Activated T-cell treated with anti-CD3 and anti-CD28 coated beads for 24 hours (primary cell): ENCODE measurements around the gene CTNNA1.

Experiments
- DNase-seq: peaks from one replicate; pipeline ENCODE4 v3.0.0-alpha.2; 2020; ENCODE audit warnings: low read depth

Gene CTNNA1

DNA sequence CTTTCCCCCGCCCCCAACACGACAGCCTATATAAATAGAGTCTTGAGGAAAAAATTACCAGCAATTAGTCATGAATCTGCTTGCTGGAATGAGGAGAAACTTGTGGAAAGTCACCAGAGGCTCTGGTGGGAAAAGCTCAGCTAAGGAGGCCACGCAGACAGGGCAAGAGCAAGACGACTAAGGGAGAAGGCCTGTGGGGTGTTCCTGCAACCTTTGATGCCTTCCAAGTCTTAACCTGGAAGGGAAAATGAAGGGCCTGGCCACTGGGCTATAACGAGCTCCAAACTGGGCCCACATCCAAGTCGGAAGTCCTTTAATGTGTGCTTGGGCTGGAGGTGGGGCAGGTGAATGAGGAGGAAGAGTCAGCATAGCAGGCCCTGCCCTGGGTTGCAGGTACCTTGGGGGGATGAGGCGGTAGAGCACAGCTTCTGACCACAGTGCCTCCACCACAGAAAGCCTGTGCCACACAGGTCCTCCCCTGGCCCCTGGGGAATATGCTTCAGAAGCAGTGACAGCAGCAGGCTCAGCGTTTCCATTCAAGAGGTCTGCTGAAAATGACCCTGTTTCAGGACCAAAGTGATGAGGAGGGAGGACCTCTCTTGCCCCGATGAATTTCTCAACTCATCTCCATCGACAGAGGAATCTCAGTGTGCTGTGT is 214.7 kb downstream of the CTNNA1 start:
- no peak for DNase-seq

GRCh38 chr5:138968601-138969000 is 215.4 kb downstream of the CTNNA1 start:
- no peak for DNase-seq

DNA sequence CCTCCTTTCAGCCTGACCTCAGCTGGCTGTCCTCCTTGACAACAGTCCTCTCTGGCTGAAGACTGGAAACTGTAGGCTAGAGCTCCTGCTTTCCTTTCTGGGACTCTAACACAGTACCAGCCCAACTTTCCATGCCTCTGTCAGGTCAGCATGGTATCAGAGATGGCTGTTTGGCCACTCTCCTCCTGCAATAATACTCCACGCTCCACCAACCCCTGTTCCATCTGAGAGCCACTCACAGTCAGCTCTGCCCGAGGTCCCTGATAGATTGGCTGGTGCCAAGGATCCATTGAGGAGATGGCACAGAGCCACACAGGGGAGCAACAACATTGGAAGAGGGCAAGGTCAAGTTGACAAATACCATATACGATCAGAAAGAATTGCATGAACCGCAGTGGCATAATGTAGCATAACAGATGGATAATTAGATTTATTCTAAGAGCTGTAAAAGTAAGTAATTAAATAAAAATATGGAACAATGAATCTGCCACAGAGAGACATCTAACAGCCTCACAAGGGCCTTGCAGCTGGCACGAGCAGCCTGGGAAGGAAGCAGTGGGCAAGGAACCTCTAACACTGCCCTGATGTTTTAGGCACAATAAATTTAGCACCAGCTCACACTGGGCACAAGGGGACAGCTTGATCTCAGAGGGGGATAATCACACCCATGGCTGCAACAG is 216.2 kb downstream of the CTNNA1 start:
- DNase-seq: no peak

GRCh38 chr5:138972230-138972629 is 219.0 kb downstream of the CTNNA1 start:
- DNase-seq: no peak

DNA sequence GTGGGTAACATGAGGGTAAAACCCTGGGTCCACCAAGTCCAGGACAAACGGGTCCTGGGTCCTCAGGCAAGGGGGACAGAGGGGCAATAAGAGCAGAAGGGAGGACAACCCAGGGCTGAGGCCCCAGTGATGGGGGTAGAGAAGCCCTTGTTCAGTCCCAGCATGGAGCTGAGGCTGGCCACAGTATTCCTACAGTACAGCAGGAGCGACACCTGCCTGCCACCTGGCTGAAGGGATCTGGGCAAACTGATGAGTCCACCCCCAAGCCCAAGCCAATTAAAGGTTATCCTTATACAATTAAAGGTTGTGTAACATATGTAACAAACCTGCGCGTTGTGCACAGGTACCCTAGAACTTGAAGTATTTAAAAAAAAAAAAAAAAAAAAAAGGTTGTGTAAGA is 219.6 kb downstream of the CTNNA1 start:
- no peak for DNase-seq

- no peak for DNase-seq
These were observed 221.2 kb downstream of the CTNNA1 start for GRCh38 chr5:138974227-138975063.

DNA sequence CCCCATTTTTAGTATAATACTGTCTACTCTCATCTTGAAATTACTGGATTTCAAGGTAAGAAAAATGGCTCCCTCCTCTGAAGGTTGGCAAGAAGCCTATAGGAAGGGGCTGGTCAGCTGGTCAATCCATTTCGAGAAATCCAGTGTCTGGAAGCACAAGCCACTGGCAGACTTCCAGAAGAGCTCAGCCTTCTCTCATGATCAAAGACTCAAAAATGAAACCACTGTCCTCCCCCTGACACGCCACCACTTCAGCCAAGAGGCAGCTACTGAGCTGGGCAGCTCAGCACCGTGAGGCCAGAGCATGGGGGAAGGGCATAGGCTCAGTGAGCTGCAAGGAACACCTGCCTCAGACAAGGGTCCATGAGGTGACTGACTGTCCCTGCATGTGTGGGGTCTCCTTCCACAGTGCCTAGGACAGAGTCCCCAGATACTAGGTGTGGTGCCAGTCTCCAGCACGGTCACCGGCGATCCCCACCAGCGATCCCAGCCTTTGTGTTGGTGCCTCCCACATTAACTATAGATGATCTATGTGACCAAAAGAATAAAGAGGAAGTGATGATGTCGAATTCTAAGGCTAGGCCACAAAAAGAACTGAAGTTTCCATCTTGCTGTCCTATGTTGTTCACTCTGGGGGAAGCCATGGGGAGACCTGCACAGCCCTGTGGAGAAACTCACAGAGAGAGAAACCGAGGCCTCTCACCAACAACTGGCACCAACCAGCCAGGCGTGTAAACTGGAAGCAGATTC is 222.0 kb downstream of the CTNNA1 start:
- no peak for DNase-seq

- DNase-seq: no peak
These were observed 224.9 kb downstream of the CTNNA1 start for GRCh38 chr5:138978080-138978479.

DNA sequence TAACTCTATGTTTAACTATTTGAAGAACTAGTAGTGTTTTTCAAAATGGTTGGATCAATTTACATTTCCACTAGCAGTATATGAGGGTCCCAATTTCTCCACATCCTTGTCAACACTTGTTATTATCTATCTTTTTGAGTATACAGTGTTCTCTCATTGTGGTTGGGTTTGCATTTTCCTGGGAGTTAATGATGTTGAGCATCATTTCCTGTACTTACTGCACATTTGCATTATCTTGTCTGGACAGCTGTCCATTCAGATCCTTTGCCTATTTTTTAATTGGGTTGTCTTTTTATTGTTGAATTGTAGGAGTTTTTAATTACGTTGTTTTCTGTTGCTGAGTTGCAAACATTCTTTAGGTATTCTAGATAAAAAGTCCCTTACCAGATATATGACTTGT is 225.4 kb downstream of the CTNNA1 start:
- no peak for DNase-seq

DNA sequence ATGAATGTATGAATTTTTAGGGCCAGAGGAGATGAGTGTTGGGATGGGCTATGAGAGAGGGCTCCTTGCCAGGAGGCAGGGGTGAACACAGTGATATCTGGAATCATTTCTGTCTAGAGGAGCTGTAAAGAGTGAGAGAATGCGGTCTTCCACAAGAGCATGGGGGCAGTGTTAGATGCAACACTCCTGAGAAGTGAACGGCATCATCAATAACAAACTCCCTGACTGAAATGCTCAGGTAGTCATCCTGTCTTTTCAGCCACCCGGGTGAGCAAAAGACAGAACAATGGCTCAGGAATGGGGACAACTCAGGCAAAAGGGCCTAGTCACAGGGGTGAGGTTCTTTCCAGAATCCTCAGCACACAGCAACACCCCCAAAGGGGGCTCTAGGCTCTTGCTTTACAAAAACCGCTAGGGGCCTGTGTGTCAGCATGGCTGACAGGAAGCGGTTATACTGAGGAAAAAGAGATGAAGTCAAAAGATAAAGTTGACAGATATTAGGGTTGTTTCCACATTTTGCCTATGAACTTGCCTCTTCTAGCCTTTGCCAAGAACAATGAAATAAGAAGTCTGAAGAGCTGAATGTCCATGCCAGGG is 226.6 kb downstream of the CTNNA1 start:
- DNase-seq: peak; percentile 7

- no peak for DNase-seq
These were observed 227.2 kb downstream of the CTNNA1 start for GRCh38 chr5:138980441-138980840.

DNA sequence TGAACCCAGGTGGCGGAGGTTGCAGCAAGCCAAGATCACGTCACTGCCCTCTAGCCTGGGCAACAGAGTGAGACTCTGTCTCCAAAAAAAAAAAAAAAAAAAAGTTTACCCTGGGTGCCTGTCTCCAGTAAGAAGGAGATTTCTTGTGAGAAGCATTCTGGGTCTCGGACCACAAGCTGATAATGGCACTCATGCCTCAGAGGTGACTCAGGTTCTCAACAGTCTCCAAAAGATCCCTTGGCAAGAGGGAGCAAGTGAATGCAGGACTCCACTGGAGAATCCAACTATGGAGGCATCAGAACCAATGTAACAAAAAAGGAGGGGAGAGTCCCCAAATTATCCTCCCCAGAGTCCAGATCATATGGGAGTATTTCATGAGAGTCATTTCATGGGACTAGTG is 227.9 kb downstream of the CTNNA1 start:
- no peak for DNase-seq

DNA sequence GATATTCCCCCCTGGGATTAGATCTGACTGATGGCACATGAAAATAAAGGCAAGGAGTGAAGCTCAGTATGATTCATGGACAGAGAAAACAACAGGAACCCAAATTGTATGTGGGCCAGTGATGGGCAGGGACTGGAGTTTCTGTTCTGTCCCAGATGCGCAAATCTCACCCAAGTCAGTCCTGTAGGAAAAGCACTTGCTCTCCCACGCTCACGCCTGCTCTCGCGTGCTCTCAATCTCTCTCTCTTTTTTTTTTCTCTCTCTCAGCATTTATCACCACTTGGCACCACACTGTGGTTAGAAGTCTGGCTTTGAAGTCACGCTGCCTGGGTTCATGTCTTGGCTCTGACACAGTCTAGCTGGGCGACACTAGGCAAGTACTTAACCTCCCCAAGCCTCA is 228.4 kb downstream of the CTNNA1 start:
- no peak for DNase-seq

GRCh38 chr5:138983984-138984383 is 230.8 kb downstream of the CTNNA1 start:
- no peak for DNase-seq
